Measurements from ENCODE around the gene SRP19.
"Not testable (repeated sequence)": the region's sequence is repeated elsewhere in the genome, so short reads cannot be mapped to it uniquely, and the experiment has no call there.

Gene SRP19

GRCh38 chr5:112876362-112876761 is 15.3 kb downstream of the SRP19 start:
- DNase-seq = no peak

DNA sequence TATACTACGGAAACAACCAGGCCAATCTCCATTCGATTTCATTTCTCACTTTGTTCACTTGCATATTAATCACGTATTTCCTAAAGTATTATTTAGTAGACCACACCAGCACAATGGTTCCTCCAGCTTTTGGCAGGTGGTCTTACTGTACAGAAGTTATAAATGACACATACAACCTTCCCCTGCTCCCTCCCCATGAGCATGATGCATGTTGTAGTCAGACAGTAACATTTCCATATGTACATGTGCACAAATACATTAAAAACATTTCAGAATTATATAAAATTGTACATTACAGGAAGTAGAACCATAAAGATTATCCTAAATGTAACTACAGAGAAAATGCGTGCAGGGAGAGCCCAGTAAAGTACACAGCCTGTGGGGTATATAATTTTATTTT is 17.0 kb downstream of the SRP19 start:
- no peak for DNase-seq

- DNase-seq = no peak
These were observed 17.7 kb downstream of the SRP19 start for GRCh38 chr5:112878760-112879159.

GRCh38 chr5:112880219-112880964 is 19.3 kb downstream of the SRP19 start:
- no peak for DNase-seq

- DNase-seq = no peak
These were observed 22.1 kb downstream of the SRP19 start for GRCh38 chr5:112883192-112883591.

DNA sequence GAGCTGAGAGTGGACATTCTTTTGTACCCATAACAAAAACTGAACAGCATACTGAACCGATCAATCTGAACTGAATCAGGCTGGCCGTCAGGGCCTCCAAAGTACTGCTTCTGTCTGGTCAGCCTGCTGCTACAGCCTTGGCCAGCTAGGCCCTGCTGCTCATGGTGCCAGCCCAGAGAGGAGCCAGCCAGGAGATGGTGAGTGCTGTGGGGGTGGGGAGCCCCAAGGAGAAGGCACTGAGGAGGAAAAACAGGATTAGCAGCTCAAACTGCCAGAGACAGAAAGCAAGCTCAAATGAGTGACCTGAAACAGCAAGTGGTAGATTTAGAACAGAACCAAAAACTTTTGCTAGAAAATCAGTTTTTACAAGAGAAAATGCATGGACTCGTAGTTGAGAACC is 23.9 kb downstream of the SRP19 start:
- DNase-seq = no peak

DNA sequence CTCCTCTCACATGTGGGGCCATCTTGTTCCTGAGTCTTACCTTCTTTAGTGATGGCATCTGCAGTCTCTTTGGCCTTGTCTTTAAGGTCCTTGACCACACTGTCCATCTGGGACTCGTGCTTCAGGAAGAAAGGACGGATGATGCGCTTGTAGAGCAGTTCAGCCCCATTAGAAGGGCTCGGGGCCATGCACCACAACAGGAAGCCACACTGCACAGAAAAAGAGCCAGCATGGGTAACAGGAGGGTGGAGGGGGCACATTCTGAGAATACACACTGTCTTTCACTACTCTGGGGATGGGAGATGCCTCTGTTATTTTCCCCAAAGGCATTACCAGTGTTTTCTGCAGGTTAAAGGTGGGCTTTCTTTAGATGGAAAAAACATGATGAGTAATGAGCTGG is 25.9 kb downstream of the SRP19 start:
- DNase-seq = no peak

DNA sequence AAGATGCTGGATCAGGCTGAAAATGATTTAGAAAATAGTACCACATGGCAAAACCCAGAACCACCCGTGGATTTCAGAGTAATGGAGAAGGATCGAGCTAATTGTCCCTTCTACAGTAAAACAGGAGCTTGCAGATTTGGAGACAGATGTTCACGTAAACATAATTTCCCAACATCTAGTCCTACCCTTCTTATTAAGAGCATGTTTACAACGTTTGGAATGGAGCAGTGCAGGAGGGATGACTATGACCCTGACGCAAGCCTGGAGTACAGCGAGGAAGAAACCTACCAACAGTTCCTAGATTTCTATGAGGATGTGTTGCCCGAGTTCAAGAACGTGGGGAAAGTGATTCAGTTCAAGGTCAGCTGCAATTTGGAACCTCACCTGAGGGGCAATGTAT is 31.0 kb downstream of the SRP19 start:
- peak; percentile 5 for DNase-seq

DNA sequence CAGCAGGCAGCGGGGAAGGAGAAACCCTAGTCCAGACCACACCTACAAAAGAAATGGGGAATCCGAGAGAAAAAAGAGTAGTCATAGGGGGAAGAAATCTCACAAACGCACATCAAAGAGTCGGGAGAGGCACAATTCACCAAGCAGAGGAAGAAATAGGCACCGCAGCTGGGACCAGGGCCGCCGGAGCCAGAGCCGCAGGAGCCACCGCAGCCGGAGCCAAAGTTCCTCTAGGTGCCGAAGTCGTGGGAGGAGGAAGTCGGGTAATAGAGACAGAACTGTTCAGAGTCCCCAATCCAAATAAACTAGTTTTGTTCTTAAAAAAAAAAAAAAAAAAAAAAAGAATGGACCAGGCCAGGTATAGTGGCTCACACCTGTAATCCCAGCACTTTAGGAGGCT is 31.7 kb downstream of the SRP19 start:
- no peak for DNase-seq

DNA sequence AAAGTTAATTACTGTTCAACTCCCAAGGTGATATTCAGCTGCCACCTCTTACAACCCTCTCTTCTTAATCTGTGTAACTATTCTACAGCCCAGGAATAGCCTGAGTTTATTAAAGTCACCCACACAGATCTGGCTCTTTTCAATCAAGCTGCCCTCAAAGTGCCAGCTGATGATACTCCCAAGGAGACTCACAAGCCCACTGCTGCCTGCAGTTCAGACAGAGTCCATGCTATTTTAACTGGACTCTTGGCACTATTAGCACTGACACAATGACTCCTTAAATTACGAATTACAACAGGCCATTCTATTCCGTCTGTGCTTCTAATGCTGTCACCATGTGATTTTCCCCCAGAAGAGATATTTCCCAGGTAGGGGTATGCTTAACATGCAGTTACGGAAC is 34.6 kb downstream of the SRP19 start:
- DNase-seq = no peak

GRCh38 chr5:112902561-112902960 is 41.5 kb downstream of the SRP19 start:
- DNase-seq = no peak

DNA sequence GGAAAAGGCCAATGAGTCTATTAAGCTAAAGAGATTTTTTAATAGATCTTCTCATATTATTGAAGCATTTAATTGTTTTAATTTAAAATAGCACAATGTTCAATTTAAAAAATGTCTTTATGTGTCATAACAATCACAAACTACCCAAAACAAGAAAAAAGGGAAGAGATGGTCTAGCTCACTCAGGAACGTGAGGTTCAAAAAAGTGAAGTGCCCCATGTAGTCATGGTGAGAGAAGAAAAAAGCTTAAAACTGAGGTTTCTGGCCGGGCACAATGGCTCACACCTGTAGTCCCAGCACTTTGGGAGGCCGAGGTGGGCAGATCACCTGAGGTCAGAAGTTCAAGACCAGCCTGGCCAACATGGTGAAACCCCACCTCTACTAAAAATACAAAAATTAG is 43.9 kb downstream of the SRP19 start:
- not testable (repeated sequence) for DNase-seq

- DNase-seq = no peak
These were observed 45.5 kb downstream of the SRP19 start for GRCh38 chr5:112906637-112907036.

DNA sequence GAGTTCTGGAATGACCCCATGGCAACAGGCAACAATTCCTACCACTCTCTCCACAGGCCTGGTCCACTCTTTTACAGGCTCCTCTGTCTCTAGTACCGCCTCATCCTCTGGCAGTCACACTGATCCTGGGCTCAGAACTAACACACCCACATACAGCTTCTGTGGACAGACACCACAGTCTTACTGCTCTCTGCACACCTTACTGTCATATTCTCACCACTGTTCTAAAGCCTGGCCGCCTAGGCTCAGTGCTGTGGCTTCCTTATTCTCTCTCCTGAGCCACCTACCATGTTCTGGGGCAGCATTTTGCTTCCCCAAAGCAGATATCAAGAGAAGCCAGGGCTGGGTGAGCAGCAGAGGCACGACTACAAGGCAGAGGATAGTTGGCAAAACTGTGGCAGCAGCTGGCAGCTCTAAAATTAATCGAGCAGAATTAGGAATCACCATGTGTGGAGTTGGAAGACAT is 46.1 kb downstream of the SRP19 start:
- peak; percentile 79 for DNase-seq

DNA sequence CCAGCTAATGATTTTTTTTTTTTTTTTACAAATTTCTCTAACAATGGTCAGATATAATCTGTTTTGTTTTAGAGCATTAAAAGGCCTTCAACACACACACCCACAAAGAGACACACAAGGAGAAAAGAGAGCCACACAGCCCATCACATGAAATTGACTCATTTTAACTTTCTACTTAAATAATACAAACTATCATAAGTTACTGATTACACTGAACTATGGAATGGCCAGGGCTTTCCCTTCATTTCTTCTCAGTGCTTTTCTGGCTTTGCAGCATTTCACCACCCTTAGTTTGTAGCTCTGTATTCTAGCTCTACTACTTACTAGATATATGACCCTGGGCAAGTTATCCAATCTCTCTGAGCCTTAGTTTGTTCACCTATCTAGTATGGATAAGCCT is 47.8 kb downstream of the SRP19 start:
- DNase-seq = no peak

DNA sequence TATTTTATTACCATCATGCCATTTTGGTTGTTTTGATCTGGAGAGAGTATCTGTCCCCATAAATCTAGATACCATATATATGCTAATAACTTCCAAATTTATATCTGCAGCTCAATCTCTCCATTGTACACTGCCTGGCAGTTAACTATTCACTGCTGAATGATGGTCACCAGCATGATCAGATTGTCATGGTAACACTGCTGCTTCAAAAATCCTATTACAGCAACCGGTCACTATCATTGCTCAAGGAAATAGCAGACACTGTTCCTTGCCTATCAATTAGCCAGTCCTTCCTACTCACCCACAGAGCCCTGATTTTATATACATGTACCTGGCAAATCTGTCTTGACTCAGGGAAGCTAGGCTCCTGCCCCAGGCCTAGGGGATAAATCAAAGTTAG is 49.4 kb downstream of the SRP19 start:
- no peak for DNase-seq

DNA sequence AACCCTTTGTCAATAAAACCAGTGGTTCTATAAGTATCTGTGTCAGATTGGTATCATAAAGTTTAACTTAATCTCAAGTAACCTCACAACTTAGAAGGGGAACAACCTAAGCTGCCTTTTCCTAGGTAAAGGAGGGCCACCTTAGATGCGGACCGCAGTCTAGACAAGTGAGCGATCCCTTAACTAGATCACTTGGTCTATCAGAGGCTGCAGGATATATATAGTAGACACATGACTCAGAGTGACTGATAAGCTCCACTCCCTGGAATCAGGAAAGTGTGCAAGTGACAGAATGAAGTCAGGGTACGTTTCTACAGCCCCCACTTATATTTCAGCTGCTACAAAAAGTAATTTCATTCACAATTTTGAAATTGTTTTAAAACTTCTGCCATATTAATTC is 53.5 kb downstream of the SRP19 start:
- no peak for DNase-seq

DNA sequence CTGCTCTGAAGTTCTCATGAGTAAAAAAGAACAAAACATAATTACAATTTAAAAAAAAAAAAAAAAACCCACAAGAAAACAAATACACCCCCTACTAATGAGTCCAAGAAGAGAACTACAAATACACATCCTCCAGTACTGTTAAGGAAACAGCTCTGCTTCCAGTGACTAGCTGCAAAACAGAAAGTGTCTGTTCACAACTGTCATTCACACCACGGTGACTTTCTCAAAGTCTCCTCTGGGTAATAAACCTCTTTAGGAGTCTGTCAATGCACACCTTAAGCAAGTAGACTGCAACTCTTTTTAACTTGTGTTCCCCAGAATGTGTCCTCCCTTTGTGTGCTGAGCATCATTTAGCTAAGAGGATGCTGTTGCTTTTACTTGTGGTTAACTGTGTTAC is 54.7 kb downstream of the SRP19 start:
- DNase-seq = no peak

- DNase-seq = no peak
These were observed 56.4 kb downstream of the SRP19 start for GRCh38 chr5:112917453-112917995.

DNA sequence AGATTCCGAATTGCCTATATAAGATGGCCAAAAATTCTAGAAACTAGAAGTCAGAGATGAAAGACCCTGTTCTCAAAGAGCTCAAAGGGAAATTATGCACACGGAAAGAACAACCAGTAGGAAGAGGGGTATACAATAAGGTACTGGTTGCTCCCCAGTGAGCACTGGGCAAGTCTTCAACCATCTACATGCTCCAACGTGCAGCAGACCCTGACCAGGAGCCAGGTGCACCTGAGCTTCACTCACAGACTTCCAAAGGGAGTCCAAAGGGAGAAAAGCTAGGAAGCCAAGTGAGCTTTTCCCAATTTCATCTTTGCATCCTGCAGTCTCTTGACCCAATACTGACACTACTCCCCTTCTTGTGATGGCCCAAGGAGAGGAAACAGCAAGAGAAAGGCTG is 57.0 kb downstream of the SRP19 start:
- no peak for DNase-seq

- DNase-seq = no peak
These were observed 57.6 kb downstream of the SRP19 start for GRCh38 chr5:112918679-112919078.

Measured in NCI-H1694 treated with DMSO at 0.1 percent for 48 hours (cell line).